K562 (cell line): ENCODE measurements around the gene SYDE1. TPM values are rescaled to one million over a fixed set of nuclear protein-coding genes. Genes with fewer than 3 reads are reported as not detected.

Experiments
- ATAC-seq: fragments of 200-7000 bp; cut with Tn5 transposase; 3 replicates; pipeline ENCODE4 v1.9.1; 2020; ENCODE audit warnings: moderate library complexity
- BruUV-seq: library from RNA; stranded (reverse); fragments of 400-500 nt; replicated peaks from 2 replicates; lab custom pipeline; 2021; lab: Mats Ljungman, UMichigan
- CTCF ChIA-PET: fragments of 300-600 bp; formaldehyde crosslinking; extraction: SDS; loops from one replicate; lab custom pipeline; 2021; ENCODE audit warnings: low intra/inter-chr PET ratio; lab: Yijun Ruan, JAX
- POLR2A ChIA-PET: fragments of 300-600, 350-650 bp; sonication (Branson Sonifier 250); formaldehyde crosslinking; extraction: SDS; loops from one replicate; lab custom pipeline; 2021; ENCODE audit warnings: antibody characterized with exemption, inconsistent platforms; lab: Yijun Ruan, JAX
- DNase-seq, 4 experiments: peaks; one replicate each; pipeline versions ENCODE4 v3.0.0 to v3.0.0-alpha.2; 2011 to 2018; ENCODE audit warnings: low spot score in 3 of 4, mixed read lengths in 3 of 4; ENCODE audit errors: extremely low read depth in 1 of 4
- FAIRE-seq: peaks from 2 replicates; lab custom pipeline; 2011; peaks lifted over from hg19 to GRCh38; lab: Jason Lieb, UNC
- H2AFZ ChIP-seq: 2 replicates; pipeline ENCODE4 v1.6.0; 2011; ENCODE audit warnings: low read depth, low read length, control low read depth, inconsistent platforms
- H3K27ac ChIP-seq: fragments of 200-600 bp; 3 replicates; pipeline ENCODE4 v1.8.0; 2011; ENCODE audit warnings: low read depth, mild to moderate bottlenecking, control low read depth, inconsistent platforms, low read length, moderate library complexity, mixed read lengths; ENCODE audit errors: extremely low read depth
- H3K27me3 ChIP-seq, 2 experiments: fragments of 300-600 bp in 1 of 2; 2 replicates in 1 of 2; 3 replicates in 1 of 2; pipeline versions ENCODE4 v1.6.0 to v1.8.0; 2011; ENCODE audit warnings: inconsistent platforms in 2 of 2, low read length in 2 of 2, mild to moderate bottlenecking in 1 of 2, mixed read lengths in 1 of 2, moderate library complexity in 1 of 2; ENCODE audit not compliant: control insufficient read depth in 2 of 2, insufficient read depth in 2 of 2
- H3K36me3 ChIP-seq: fragments of 300-600 bp; 3 replicates; pipeline ENCODE4 v1.8.0; 2011; ENCODE audit warnings: mild to moderate bottlenecking, low read length, inconsistent platforms; ENCODE audit not compliant: control insufficient read depth, insufficient read depth
- H3K4me1 ChIP-seq, 2 experiments: fragments of 200-600 bp in 1 of 2; replicated peaks in 1 of 2; 2 replicates in 1 of 2; 3 replicates in 1 of 2; pipeline versions ENCODE4 v1.5.1 to v1.8.0; 2011; ENCODE audit warnings: inconsistent platforms in 2 of 2, low read length in 2 of 2, mild to moderate bottlenecking in 1 of 2, mixed read lengths in 1 of 2, moderate library complexity in 1 of 2; ENCODE audit not compliant: control insufficient read depth in 2 of 2, insufficient read depth in 2 of 2
- H3K4me2 ChIP-seq: 2 replicates; pipeline ENCODE4 v1.6.1; 2011; ENCODE audit warnings: low read length, control low read depth, inconsistent platforms, mixed read lengths; ENCODE audit not compliant: insufficient read depth
- H3K4me3 ChIP-seq: fragments of 200-600 bp; sonication (generic), shearing (Covaris generic); 2 replicates; pipeline ENCODE4 v1.5.1; 2016; ENCODE audit warnings: control low read depth, inconsistent platforms
- H3K79me2 ChIP-seq: fragments of 200-600 bp; 3 replicates; pipeline ENCODE4 v1.8.0; 2011; ENCODE audit warnings: low read length, inconsistent platforms; ENCODE audit not compliant: control insufficient read depth, insufficient read depth
- H3K9ac ChIP-seq, 2 experiments: 2 replicates each; pipeline versions ENCODE4 v1.6.0 to v1.6.1; 2011; ENCODE audit warnings: low read depth in 2 of 2, low read length in 2 of 2, control low read depth in 1 of 2, inconsistent platforms in 1 of 2, mild to moderate bottlenecking in 1 of 2, mixed read lengths in 1 of 2; ENCODE audit not compliant: insufficient read depth in 1 of 2
- H3K9me1 ChIP-seq: one replicate; pipeline ENCODE4 v1.6.0; 2011; ENCODE audit warnings: inconsistent platforms, mild to moderate bottlenecking, low read length, moderate library complexity; ENCODE audit not compliant: control insufficient read depth, insufficient read depth
- H3K9me3 ChIP-seq: replicated peaks from 2 replicates; pipeline ENCODE4 v1.5.1; 2011; ENCODE audit warnings: low read depth, low read length, inconsistent platforms; ENCODE audit not compliant: control insufficient read depth, insufficient read depth
- H4K20me1 ChIP-seq: replicated peaks from 2 replicates; pipeline ENCODE4 v1.6.1; 2011; ENCODE audit warnings: low read length, inconsistent platforms, mixed read lengths; ENCODE audit not compliant: control insufficient read depth, insufficient read depth
- HINFP ChIP-seq: fragments of 450-650 bp; conservative IDR thresholded peaks from 2 replicates; pipeline ENCODE4 v1.6.1; 2016; ENCODE audit warnings: missing genetic modification characterization, low read depth, mild to moderate bottlenecking, control low read depth, missing compliant biosample characterization
- KLF10 ChIP-seq: fragments of 250-450 bp; sonication (Bioruptor Pico); IDR thresholded peaks from 2 replicates; pipeline ENCODE4 v1.6.1; 2021; ENCODE audit warnings: matching md5 sums
- MBD1 ChIP-seq: fragments of 250-450 bp; sonication (Bioruptor Pico); IDR thresholded peaks from 2 replicates; pipeline ENCODE4 v1.8.0; 2022; ENCODE audit warnings: inconsistent platforms
- NFE2 ChIP-seq: IDR thresholded peaks from 2 replicates; pipeline ENCODE4 v1.6.1; 2014; ENCODE audit warnings: antibody characterized with exemption, low read depth
- NFXL1 ChIP-seq: fragments of 450-650 bp; formaldehyde crosslinking; IDR thresholded peaks from 2 replicates; pipeline ENCODE4 v1.4.0; 2021; ENCODE audit warnings: mild to moderate bottlenecking
- NUFIP1 ChIP-seq: fragments of 450-650 bp; IDR thresholded peaks from 2 replicates; pipeline ENCODE4 v1.6.1; 2018; ENCODE audit not compliant: partially characterized antibody
- SP1 ChIP-seq: sonication (generic); formaldehyde crosslinking; IDR thresholded peaks from 2 replicates; pipeline ENCODE4 v1.8.1; 2022; ENCODE audit warnings: mild to moderate bottlenecking, missing genetic modification reagents
- TEAD1 ChIP-seq, 2 experiments: fragments of 450-650 bp in 1 of 2; sonication (generic) in 1 of 2; formaldehyde crosslinking; IDR thresholded peaks; 2 replicates each; pipeline versions ENCODE4 v1.4.0 to v1.8.0; 2020 to 2022; ENCODE audit warnings: mild to moderate bottlenecking in 2 of 2, missing genetic modification reagents in 1 of 2
- TRIM25 ChIP-seq: fragments of 450-650 bp; IDR thresholded peaks from 2 replicates; pipeline ENCODE4 v1.7.0; 2016; ENCODE audit warnings: borderline replicate concordance
- ZNF518B ChIP-seq: fragments of 250-450 bp; sonication (Bioruptor Pico); IDR thresholded peaks from 2 replicates; pipeline ENCODE4 v1.5.0; 2021; ENCODE audit warnings: mild to moderate bottlenecking, moderate library complexity
- ZNF589 ChIP-seq: fragments of 200-800 bp; sonication (Bioruptor generic); IDR thresholded peaks from 2 replicates; pipeline ENCODE4 v1.6.1; 2016; ENCODE audit warnings: low read depth, missing genetic modification characterization, missing compliant biosample characterization
- ZNF780A ChIP-seq: fragments of 250-450 bp; sonication (Bioruptor Pico); IDR thresholded peaks from 2 replicates; pipeline ENCODE4 v1.5.0; 2021; ENCODE audit warnings: mild to moderate bottlenecking
- WGBS: fragments of 100-300 bp; shearing (Covaris generic); methylation state at CpG from one replicate; pipeline ENCODE4 v1.1.6; 2016; ENCODE audit warnings: low coverage, mixed read lengths; ENCODE audit not compliant: insufficient coverage; ENCODE audit errors: missing lambda C conversion rate; 5-methylcytosine and 5-hydroxymethylcytosine counted together
- in situ Hi-C: fragments of 300-500 bp; cut with MboI; formaldehyde crosslinking; loops from 4 replicates; pipeline ENCODE4 v1.15.0; 2018; ENCODE audit warnings: inconsistent platforms, mixed read lengths
- intact Hi-C: fragments of 100-400 bp; cut with micrococcal nuclease; formaldehyde crosslinking; loops from 2 replicates; pipeline ENCODE4 v1.14.2; 2022
- polyA plus RNA-seq, 8 experiments: library from polyadenylated mRNA; depleted of rRNA in 4 of 8; stranded (reverse) in 5 of 8; unstranded in 3 of 8; fragments of >200 nt; fragmentation: Nextera tagmentation in 2 of 8; fragmentation: Illumina TruSeq in 1 of 8; extraction: Ambion mirVana in 2 of 8; extraction: Trizol in 1 of 8; gene quantifications; 2 replicates each; pipeline versions ENCODE4 v1.2.1 to v1.2.3, GENCODE V29; 2011 to 2014; ENCODE audit warnings: inconsistent platforms in 1 of 8, missing spikeins in 1 of 8
- total RNA-seq, 7 experiments: library from RNA; depleted of rRNA in 6 of 7; stranded (reverse); fragments of >200 nt in 6 of 7; fragmentation: Illumina TruSeq in 2 of 7; extraction: Trizol in 2 of 7; gene quantifications; 2 replicates each; pipeline versions ENCODE4 v1.2.1 to v1.2.3, GENCODE V29; 2011 to 2021; ENCODE audit warnings: low replicate concordance in 1 of 7

SYDE1 gene
- total and polyA plus RNA-seq, 9 of the 15 experiments (the other 6 are each of a cell fraction or from before 2014, with no cell fraction given) = 0.04 TPM; not detected in 8

- in situ Hi-C loops (no loop called here), intact Hi-C loops (no loop called here)
- Histone ChIP-seq H3K36me3 (no peaks in the 10 kb centered on the region), H3K9me3 (0 out of 2 replicates have a peak, but pooled peaks cover 3% of the 10 kb centered on the region), H3K9me1 (no peaks in the 10 kb centered on the region), H2AFZ (no peak overlapping the region), H3K4me2 (no peak overlapping the region), H3K9ac (no peak overlapping the region), H3K79me2 (no peaks in the 10 kb centered on the region), H3K4me3 (no peak overlapping the region), H4K20me1 (no peaks in the 10 kb centered on the region), H3K27me3 (peaks cover 7 to 31% of the 10 kb centered on the region in 2 experiments; a peak in 3 of 5 replicates), H3K4me1 (peaks cover 0 to 14% of the 10 kb centered on the region in 2 experiments; a peak in 2 of 5 replicates), H3K27ac (no peak overlapping the region)
- WGBS = 4% methylated on average over 10 of the region's 10 CpGs
- no TSS peak for BruUV-seq
- DNase-seq (no peak), ATAC-seq (no peak), FAIRE-seq (no peak)
- ChIA-PET POLR2A (interaction anchor here (0.8 kb wide), 1 partner anchor 15 kb away, joined by 4 read pairs; no protein-coding TSS in a partner anchor), CTCF (no interaction called here)
- TF ChIP-seq KLF10 (CRISPR knock-in tag) (no peak), ZNF518B (CRISPR knock-in tag) (no peak), TEAD1 (CRISPR knock-in tag; IDR thresholded peaks at IDR 0.05) (no peak), ZNF780A (no peak), ZNF589 (CRISPR knock-in tag) (no peak), HINFP (tag) (no peak), NFE2 (no peak), MBD1 (CRISPR knock-in tag) (no peak), SP1 (CRISPR knock-in tag) (no peak), NFXL1 (CRISPR knock-in tag) (no peak), TRIM25 (no peak), NUFIP1 (no peak)
Observed at GRCh38 chr19:15108145-15108844, 1.1 kb downstream of the SYDE1 start.
